ENCODE data around the gene TAS2R31.

DNA sequence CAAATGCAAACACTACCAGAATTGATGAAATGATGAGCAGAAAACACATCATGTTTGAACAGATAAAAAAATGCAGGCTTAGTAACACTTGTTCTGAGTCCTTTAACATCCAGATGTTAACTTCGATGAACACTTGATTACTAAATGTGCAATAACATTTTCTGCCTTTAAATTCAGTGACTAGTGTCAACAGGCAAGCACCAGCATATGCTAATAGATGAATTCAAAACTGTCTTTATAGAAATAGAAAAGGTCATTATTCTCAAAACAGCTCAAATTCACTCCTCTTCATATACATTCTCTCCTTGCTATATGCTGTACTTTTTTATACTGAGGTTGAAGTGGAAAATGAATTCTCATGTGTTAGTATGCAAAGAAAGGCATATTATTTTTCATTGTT lies 8.7 kb downstream of the TAS2R31 start, which contains the start of gene TAS2R19:
- TF ChIP-seq GATA2 (IDR thresholded peaks at IDR 0.05; ENCODE audit: low read depth, low read length) = no peak
- TF ChIP-seq GATA3 (IDR thresholded peaks at IDR 0.05; ENCODE audit: low read depth, low read length) = no peak

All from SH-SY5Y (cell line).